Stomach (tissue), 9 donors: ENCODE measurements around the gene SCARB1. TPM values are rescaled to one million over a fixed set of nuclear protein-coding genes. Genes with fewer than 3 reads are reported as not detected.

Experiments
- DNase-seq, 2 donors: peaks; one replicate each; pipeline versions ENCODE4 v3.0.0 to v3.0.0-alpha.2; 2013 to 2019
- H3K27ac ChIP-seq, 5 donors: fragments of 200-600 bp in 4 of 5; sonication (generic) in 4 of 5; one replicate each; pipeline ENCODE4 v1.5.1; 2013 to 2019; ENCODE audit warnings: mild to moderate bottlenecking in 1 of 5, moderate library complexity in 1 of 5
- H3K27me3 ChIP-seq, 3 donors: fragments of 200-600 bp; sonication (generic); one replicate each; pipeline ENCODE4 v1.5.1; 2017 to 2019; ENCODE audit warnings: mixed run types in 1 of 3
- H3K36me3 ChIP-seq, 4 donors: fragments of 200-600 bp; sonication (generic); 1 replicate in 3 of 4; 2 replicates in 1 of 4; pipeline ENCODE4 v1.5.1; 2016 to 2019
- H3K4me1 ChIP-seq, 4 donors: fragments of 200-600 bp; sonication (generic); one replicate each; pipeline ENCODE4 v1.5.1; 2016 to 2019
- H3K4me3 ChIP-seq, 4 donors: fragments of 200-600 bp; sonication (generic) in 3 of 4; one replicate each; pipeline ENCODE4 v1.5.1; 2016 to 2019; ENCODE audit warnings: mild to moderate bottlenecking in 1 of 4
- H3K9me3 ChIP-seq, 4 donors: fragments of 200-600 bp; sonication (generic); one replicate each; pipeline ENCODE4 v1.5.1; 2016 to 2019
- EP300 ChIP-seq: sonication (generic); formaldehyde crosslinking; IDR thresholded peaks from one replicate; pipeline ENCODE4 v1.6.1; 2017; ENCODE audit warnings: antibody characterized with exemption
- POLR2A ChIP-seq, 4 donors: fragments of 450-650 bp; IDR thresholded peaks; one replicate each; pipeline ENCODE4 v1.6.1; 2016; ENCODE audit warnings: antibody characterized with exemption in 4 of 4, control low read depth in 2 of 4, mild to moderate bottlenecking in 1 of 4, moderate library complexity in 1 of 4
- POLR2AphosphoS5 ChIP-seq, 3 donors: sonication (generic); formaldehyde crosslinking; IDR thresholded peaks; one replicate each; pipeline ENCODE4 v1.6.1; 2016; ENCODE audit warnings: antibody characterized with exemption in 3 of 3
- WGBS, 5 donors: extraction: QIAGEN DNeasy Blood & Tissue Kit in 3 of 5; methylation state at CpG; one replicate each; pipeline versions ENCODE4 v1.1.5 to v1.1.7; 2013 to 2018; 5-methylcytosine and 5-hydroxymethylcytosine counted together
- intact Hi-C: fragments of 100-400 bp; cut with DNase I; formaldehyde crosslinking; loops from one replicate; pipeline ENCODE4 v1.15.1; 2023; ENCODE audit warnings: low total_unique reads
- polyA plus RNA-seq, 3 donors: library from polyadenylated mRNA; stranded (reverse); fragments of 200-250 nt; gene quantifications; one replicate each; pipeline ENCODE4 v1.2.3, GENCODE V29; 2013
- total RNA-seq, 5 donors: library from RNA; depleted of rRNA; stranded (reverse); fragments of >200 nt; gene quantifications; one replicate each; pipeline versions ENCODE4 v1.1.0 to v1.2.3, GENCODE V29; 2014 to 2016
- TF ChIP-seq, protein P1 (sequence below), 7 experiments: fragments of 450-650 bp in 4 of 7; fragments of 200-600 bp in 3 of 7; sonication (generic) in 3 of 7; IDR thresholded peaks; one replicate each; pipeline ENCODE4 v1.5.1; 2016 to 2019; ENCODE audit warnings: antibody characterized with exemption in 7 of 7, control low read depth in 2 of 7, mild to moderate bottlenecking in 1 of 7
- donor health status: healthy with polysubstance abuse.
- donor health status: Bipolar disorder and iron deficiency.
- donor health status: healthy.

SCARB1 gene
- total and polyA plus RNA-seq, 8 donors, result 2.9 to 63.7 (median 8.8) TPM

DNA sequence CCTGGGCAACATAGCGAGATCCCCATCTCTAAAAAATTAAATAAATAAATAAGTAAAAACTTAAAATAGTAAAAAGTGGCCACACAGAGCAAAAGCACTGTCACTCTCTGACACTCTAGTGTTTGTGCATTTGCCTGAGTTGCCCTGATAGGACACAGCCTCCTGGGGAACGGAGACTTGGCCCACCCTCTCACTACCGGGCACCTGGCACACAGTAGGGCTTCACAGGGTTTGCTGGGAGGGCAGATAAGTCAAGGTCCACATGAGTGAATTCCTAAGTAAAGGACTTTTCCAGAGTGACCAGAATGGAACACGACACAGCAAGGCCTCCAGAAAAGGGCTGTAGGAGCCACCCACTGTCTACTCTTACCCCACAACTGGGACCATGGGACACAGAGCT is 54.3 kb downstream of the SCARB1 start:
- Histone ChIP-seq H3K27ac (no peak overlapping the region), H3K4me1 (peaks cover 0 to 6% (median 4%) of the 10 kb centered on the region in 4 donors), H3K36me3 (peaks cover 0 to 64% (median 35%) of the 10 kb centered on the region in 4 donors), H3K27me3 (no peaks in the 10 kb centered on the region), H3K9me3 (no peaks in the 10 kb centered on the region), H3K4me3 (no peak overlapping the region)
- TF ChIP-seq, protein P1, sequence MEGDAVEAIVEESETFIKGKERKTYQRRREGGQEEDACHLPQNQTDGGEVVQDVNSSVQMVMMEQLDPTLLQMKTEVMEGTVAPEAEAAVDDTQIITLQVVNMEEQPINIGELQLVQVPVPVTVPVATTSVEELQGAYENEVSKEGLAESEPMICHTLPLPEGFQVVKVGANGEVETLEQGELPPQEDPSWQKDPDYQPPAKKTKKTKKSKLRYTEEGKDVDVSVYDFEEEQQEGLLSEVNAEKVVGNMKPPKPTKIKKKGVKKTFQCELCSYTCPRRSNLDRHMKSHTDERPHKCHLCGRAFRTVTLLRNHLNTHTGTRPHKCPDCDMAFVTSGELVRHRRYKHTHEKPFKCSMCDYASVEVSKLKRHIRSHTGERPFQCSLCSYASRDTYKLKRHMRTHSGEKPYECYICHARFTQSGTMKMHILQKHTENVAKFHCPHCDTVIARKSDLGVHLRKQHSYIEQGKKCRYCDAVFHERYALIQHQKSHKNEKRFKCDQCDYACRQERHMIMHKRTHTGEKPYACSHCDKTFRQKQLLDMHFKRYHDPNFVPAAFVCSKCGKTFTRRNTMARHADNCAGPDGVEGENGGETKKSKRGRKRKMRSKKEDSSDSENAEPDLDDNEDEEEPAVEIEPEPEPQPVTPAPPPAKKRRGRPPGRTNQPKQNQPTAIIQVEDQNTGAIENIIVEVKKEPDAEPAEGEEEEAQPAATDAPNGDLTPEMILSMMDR (IDR thresholded peaks at IDR 0.05), result no peak
- TF ChIP-seq POLR2AphosphoS5 (IDR thresholded peaks at IDR 0.05) (no peak), POLR2A (IDR thresholded peaks at IDR 0.05) (no peak), EP300 (no peak)
- 89 to 97% (median 95%) methylated on average over 4 of the region's 4 CpGs for WGBS, 5 donors
- intact Hi-C loops, result no loop called here
- no peak for DNase-seq

DNA sequence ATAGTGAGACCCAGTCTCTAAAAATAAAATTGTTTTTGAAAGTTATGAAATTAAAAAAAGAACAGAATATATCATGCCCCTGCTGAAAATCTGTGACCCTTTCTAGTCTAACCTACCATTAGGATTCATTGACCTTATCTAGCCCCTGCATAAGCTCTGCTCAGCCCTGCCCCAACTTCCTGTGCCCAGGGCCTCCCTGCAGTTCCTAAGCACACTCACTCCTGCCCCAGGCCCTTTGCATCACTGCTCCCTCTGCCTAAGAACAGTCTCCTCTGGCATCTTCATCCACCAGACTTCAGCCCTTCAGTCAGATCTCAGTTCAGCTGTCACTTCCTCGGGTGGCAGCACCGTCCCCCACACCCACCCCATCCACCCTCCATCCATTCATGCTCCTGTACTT is 55.4 kb downstream of the SCARB1 start:
- Histone ChIP-seq H3K27ac (no peak overlapping the region), H3K4me3 (no peak overlapping the region), H3K4me1 (peaks cover 0 to 14% (median 10%) of the 10 kb centered on the region in 4 donors), H3K27me3 (no peaks in the 10 kb centered on the region), H3K36me3 (peaks cover 0 to 52% (median 25%) of the 10 kb centered on the region in 4 donors), H3K9me3 (no peaks in the 10 kb centered on the region)
- TF ChIP-seq, protein P1 (IDR thresholded peaks at IDR 0.05), result no peak
- intact Hi-C loops, result no loop called here
- 82 to 93% (median 92%) methylated on average over 2 of the region's 2 CpGs for WGBS, 5 donors
- no peak for DNase-seq

DNA sequence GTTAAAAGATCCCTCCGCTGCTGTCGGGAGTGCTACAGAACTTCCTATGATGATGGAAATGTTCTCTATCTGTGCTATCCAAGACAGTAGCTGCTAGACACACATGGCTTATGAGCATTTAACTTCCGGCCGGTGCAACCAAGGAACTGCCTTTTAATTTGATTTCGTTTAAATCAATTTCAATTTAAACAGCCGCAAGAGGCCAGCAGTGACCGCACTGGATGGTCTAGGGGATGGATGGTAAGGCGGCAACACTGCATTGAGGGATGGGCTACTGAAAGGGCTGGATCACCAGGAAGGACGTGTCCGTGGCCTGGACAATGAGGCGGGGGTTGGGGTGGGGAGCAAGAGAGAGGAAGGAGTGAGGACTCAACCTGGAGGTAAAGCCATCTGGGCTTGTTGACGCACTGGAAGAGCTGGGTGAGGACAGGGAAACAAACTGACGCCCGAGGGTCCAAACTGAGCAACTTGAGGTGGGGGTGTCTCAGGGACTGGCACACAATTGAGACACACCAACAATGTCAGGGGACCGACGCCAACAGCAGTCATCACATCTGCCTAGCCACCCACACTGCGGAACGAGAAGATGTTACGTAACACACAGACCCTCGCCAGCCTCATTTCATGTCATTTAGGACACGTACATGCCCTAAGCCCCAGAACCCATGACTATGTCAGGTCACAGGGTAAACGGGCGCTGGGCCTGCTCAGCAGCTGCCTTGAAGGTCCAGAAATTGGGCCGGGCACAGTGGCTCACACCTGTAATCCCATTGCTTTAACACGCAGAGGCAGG is 57.6 kb downstream of the SCARB1 start:
- Histone ChIP-seq H3K4me1 (peaks cover 0 to 14% (median 10%) of the 10 kb centered on the region in 4 donors), H3K9me3 (no peaks in the 10 kb centered on the region), H3K27me3 (no peaks in the 10 kb centered on the region), H3K36me3 (peaks cover 0 to 33% (median 20%) of the 10 kb centered on the region in 4 donors), H3K27ac (no peak overlapping the region), H3K4me3 (no peak overlapping the region)
- intact Hi-C loops, result no loop called here
- TF ChIP-seq EP300, result no peak
- no peak for TF ChIP-seq POLR2AphosphoS5 (IDR thresholded peaks at IDR 0.05)
- TF ChIP-seq POLR2A (IDR thresholded peaks at IDR 0.05), result no peak
- TF ChIP-seq, protein P1 (IDR thresholded peaks at IDR 0.05), result no peak
- 93 to 97% (median 94%) methylated on average over 24 to 25 of the region's 25 CpGs for WGBS, 5 donors
- DNase-seq, result no peak

DNA sequence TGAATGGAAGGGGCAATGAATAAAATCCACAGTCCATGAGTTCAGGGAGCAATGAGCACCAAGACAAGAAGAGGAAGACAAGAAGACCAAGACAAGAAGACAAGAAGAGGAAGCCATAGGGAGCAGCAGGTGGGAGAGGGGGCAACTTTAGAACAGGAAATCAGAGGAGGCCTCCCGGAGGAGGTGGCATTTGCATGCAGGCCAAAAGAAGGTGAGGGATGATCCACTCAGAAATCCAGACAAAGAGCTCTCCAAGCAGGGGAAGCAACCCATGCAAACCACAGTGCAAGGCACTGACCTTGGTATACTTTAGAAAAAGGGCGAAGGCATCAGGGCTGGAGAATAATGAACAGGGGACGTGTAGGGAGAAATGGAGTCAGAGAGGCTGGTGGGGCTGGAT is 58.6 kb downstream of the SCARB1 start:
- 91 to 96% (median 92%) methylated on average over 3 of the region's 3 CpGs for WGBS, 5 donors

More for the DNA sequence above, 58.6 kb downstream of the SCARB1 start:
- H3K4me1 ChIP-seq, result peaks cover 0 to 14% (median 10%) of the 10 kb centered on the region in 4 donors
- H3K36me3 ChIP-seq, result peaks cover 0 to 30% (median 21%) of the 10 kb centered on the region in 4 donors
- intact Hi-C loops, result no loop called here
- no peaks in the 10 kb centered on the region for H3K27me3 ChIP-seq
- DNase-seq, result no peak
- TF ChIP-seq, protein P1 (IDR thresholded peaks at IDR 0.05), result no peak
- TF ChIP-seq POLR2AphosphoS5 (IDR thresholded peaks at IDR 0.05) (no peak), EP300 (no peak), POLR2A (IDR thresholded peaks at IDR 0.05) (no peak)
- H3K27ac ChIP-seq, result peak overlapping the region in 1 of 5 donors; percentile 74
- no peaks in the 10 kb centered on the region for H3K9me3 ChIP-seq
- H3K4me3 ChIP-seq, result no peak overlapping the region
